Upper lobe of left lung (tissue), 4 donors: ENCODE measurements around the gene USP36.

Source experiments
- EP300 ChIP-seq, 4 donors: sonication (generic); formaldehyde crosslinking; IDR thresholded peaks; one replicate each; pipeline ENCODE4 v1.5.1; 2017; ENCODE audit warnings: antibody characterized with exemption in 4 of 4, control low read depth in 2 of 4
- POLR2AphosphoS5 ChIP-seq, 2 donors: sonication (generic); formaldehyde crosslinking; IDR thresholded peaks; one replicate each; pipeline ENCODE4 v1.5.1; 2017; ENCODE audit warnings: antibody characterized with exemption in 2 of 2
- TF ChIP-seq, protein P1 (sequence below), 6 experiments: fragments of 450-650 bp in 4 of 6; fragments of 200-600 bp in 2 of 6; sonication (generic) in 2 of 6; IDR thresholded peaks; one replicate each; pipeline ENCODE4 v1.5.1; 2016 to 2019; ENCODE audit warnings: antibody characterized with exemption in 6 of 6

DNA sequence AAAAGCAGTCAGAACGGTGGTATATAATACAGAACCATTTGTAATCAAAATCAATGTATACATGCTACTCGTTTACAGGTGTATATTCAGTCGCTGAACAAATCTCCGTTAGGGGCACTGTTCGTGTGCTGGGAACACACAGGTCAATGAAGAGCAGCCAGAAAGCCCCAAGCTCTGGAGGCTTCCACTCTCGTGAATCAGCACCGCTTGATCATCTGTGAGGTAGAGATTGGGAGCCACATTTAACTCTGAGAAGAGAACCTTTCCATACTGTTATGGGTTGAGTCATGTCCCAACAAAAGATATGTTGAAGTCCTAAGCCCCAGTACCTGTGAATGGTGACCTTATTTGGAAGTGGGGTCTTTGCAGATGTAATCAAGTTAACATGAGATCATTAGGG lies 53.2 kb downstream of the USP36 start:
- TF ChIP-seq, protein P1, sequence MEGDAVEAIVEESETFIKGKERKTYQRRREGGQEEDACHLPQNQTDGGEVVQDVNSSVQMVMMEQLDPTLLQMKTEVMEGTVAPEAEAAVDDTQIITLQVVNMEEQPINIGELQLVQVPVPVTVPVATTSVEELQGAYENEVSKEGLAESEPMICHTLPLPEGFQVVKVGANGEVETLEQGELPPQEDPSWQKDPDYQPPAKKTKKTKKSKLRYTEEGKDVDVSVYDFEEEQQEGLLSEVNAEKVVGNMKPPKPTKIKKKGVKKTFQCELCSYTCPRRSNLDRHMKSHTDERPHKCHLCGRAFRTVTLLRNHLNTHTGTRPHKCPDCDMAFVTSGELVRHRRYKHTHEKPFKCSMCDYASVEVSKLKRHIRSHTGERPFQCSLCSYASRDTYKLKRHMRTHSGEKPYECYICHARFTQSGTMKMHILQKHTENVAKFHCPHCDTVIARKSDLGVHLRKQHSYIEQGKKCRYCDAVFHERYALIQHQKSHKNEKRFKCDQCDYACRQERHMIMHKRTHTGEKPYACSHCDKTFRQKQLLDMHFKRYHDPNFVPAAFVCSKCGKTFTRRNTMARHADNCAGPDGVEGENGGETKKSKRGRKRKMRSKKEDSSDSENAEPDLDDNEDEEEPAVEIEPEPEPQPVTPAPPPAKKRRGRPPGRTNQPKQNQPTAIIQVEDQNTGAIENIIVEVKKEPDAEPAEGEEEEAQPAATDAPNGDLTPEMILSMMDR (IDR thresholded peaks at IDR 0.05), result no peak
- TF ChIP-seq POLR2AphosphoS5 (IDR thresholded peaks at IDR 0.05), result no peak
- no peak for TF ChIP-seq EP300 (IDR thresholded peaks at IDR 0.05)
